KBM-7 (cell line): Measurements from ENCODE around the gene NTSR1.
A peak's percentile ranks its signal among the peaks of the same experiment; 100 is the strongest.

Experiments
- DNase-seq: peaks from one replicate; pipeline ENCODE4 v3.0.0-alpha.2; 2015
- in situ Hi-C: fragments of 300-500 bp; cut with MboI; formaldehyde crosslinking; loops from 2 replicates; pipeline ENCODE4 v1.14.3; 2020; ENCODE audit warnings: low sequenced_read_pairs, low pct_unique_long_range_greater_than_20kb, mixed read lengths

NTSR1 gene

GRCh38 chr20:62704341-62704948, 4.2 kb upstream of the NTSR1 start:
- in situ Hi-C loops, result no loop called here
- peak; percentile 51 for DNase-seq

GRCh38 chr20:62705627-62706026, 3.0 kb upstream of the NTSR1 start:
- DNase-seq, result no peak
- in situ Hi-C loops, result no loop called here

- in situ Hi-C loops, result no loop called here
- no peak for DNase-seq
Measured at GRCh38 chr20:62706344-62706743, 2.3 kb upstream of the NTSR1 start.

GRCh38 chr20:62706857-62707256, 1.8 kb upstream of the NTSR1 start:
- in situ Hi-C loops, result no loop called here

GRCh38 chr20:62707276-62707920, 1.2 kb upstream of the NTSR1 start:
- no peak for DNase-seq
- in situ Hi-C loops, result no loop called here

More at GRCh38 chr20:62706857-62707256, 1.8 kb upstream of the NTSR1 start:
- no peak for DNase-seq

- peak; percentile 27 for DNase-seq
- in situ Hi-C loops, result no loop called here
Measured at GRCh38 chr20:62707921-62708521, 615 bp upstream of the NTSR1 start.

GRCh38 chr20:62709537-62709905, 885 bp downstream of the NTSR1 start:
- in situ Hi-C loops, result no loop called here
- DNase-seq, result no peak

GRCh38 chr20:62710221-62710885, 1.7 kb downstream of the NTSR1 start:
- in situ Hi-C loops, result no loop called here
- DNase-seq, result no peak

- DNase-seq, result no peak
- in situ Hi-C loops, result no loop called here
Measured at GRCh38 chr20:62710886-62711702, 2.5 kb downstream of the NTSR1 start.

- no peak for DNase-seq
- in situ Hi-C loops, result no loop called here
Measured at GRCh38 chr20:62711703-62712101, 3.1 kb downstream of the NTSR1 start.

- in situ Hi-C loops, result no loop called here
- DNase-seq, result no peak
Measured at GRCh38 chr20:62712606-62713005, 4.0 kb downstream of the NTSR1 start.

- DNase-seq, result no peak
- in situ Hi-C loops, result no loop called here
Measured at GRCh38 chr20:62714006-62714405, 5.4 kb downstream of the NTSR1 start.

- no peak for DNase-seq
Measured at GRCh38 chr20:62714799-62715198, 6.2 kb downstream of the NTSR1 start.

GRCh38 chr20:62715201-62715600, 6.6 kb downstream of the NTSR1 start:
- in situ Hi-C loops, result no loop called here
- DNase-seq, result no peak

More at GRCh38 chr20:62714799-62715198, 6.2 kb downstream of the NTSR1 start:
- in situ Hi-C loops, result no loop called here

- in situ Hi-C loops, result no loop called here
- DNase-seq, result no peak
Measured at GRCh38 chr20:62716198-62716940, 7.7 kb downstream of the NTSR1 start.

GRCh38 chr20:62716941-62717310, 8.3 kb downstream of the NTSR1 start:
- in situ Hi-C loops, result no loop called here

GRCh38 chr20:62717933-62718332, 9.3 kb downstream of the NTSR1 start:
- in situ Hi-C loops, result no loop called here
- no peak for DNase-seq

More at GRCh38 chr20:62716941-62717310, 8.3 kb downstream of the NTSR1 start:
- no peak for DNase-seq

GRCh38 chr20:62718546-62718945, 9.9 kb downstream of the NTSR1 start:
- DNase-seq, result no peak
- in situ Hi-C loops, result no loop called here
